ENCODE data around the gene APOBEC3G. TPM values are rescaled to one million over a fixed set of nuclear protein-coding genes. Genes with fewer than 3 reads are reported as not detected.

Gene APOBEC3G
- total and polyA plus RNA-seq, 10 of the 15 experiments (the other 5 are each of a cell fraction or from before 2014, with no cell fraction given), result 103 to 232 (median 152) TPM

GRCh38 chr22:39117585-39118191 lies 40.6 kb downstream of the APOBEC3G start (continued):
- TF ChIP-seq MTA2 (IDR thresholded peaks at IDR 0.05; ENCODE audit: low read depth), result peak; percentile 100
- TF ChIP-seq ZNF207 (IDR thresholded peaks at IDR 0.05; ENCODE audit: borderline replicate concordance), result no peak; the same call in 1 of the 2 replicates
- no peak for TF ChIP-seq ZBED1 (IDR thresholded peaks at IDR 0.05; ENCODE audit: borderline replicate concordance)
- TF ChIP-seq YY1 (IDR thresholded peaks at IDR 0.05; ENCODE audit: low read depth, low read length), result no peak
- no peak for TF ChIP-seq BRCA1 (IDR thresholded peaks at IDR 0.05; ENCODE audit: low read depth, low read length)
- TF ChIP-seq CHD4 (IDR thresholded peaks at IDR 0.05), result no peak
- no peak for TF ChIP-seq NR2C2 (IDR thresholded peaks at IDR 0.05; ENCODE audit: borderline replicate concordance, control insufficient read depth, insufficient read length, low read depth)
- TF ChIP-seq NR2F1 (conservative IDR thresholded peaks at IDR 0.05), result peak; percentile 83; the same call in 1 of the 2 replicates
- no peak for TF ChIP-seq NFYA (IDR thresholded peaks at IDR 0.05; ENCODE audit: borderline replicate concordance, low read depth, low read length)
- no peak for TF ChIP-seq ESRRA (IDR thresholded peaks at IDR 0.05; ENCODE audit: low read length)
- no peak for TF ChIP-seq STAT3 (IDR thresholded peaks at IDR 0.05; ENCODE audit: low read depth, low read length)
- no peak for TF ChIP-seq IRF4 (IDR thresholded peaks at IDR 0.05; ENCODE audit: low read depth, low read length)
- peak; percentile 25; the same call in 1 of the 2 replicates for TF ChIP-seq CREM (IDR thresholded peaks at IDR 0.05; ENCODE audit: low read depth)
- TF ChIP-seq IKZF2 (IDR thresholded peaks at IDR 0.05), result peak; percentile 55 to 86; a peak in 3 of 4 replicates
- TF ChIP-seq IRF5 (IDR thresholded peaks at IDR 0.05; ENCODE audit: borderline replicate concordance), result no peak
- TF ChIP-seq POLR2AphosphoS2 (IDR thresholded peaks at IDR 0.05; ENCODE audit: low read depth, low read length), result no peak
- TF ChIP-seq MYC (IDR thresholded peaks at IDR 0.05; ENCODE audit: insufficient read depth, insufficient read length, insufficient replicate concordance, low read length, severe bottlenecking), result no peak
- no peak for TF ChIP-seq MAX (IDR thresholded peaks at IDR 0.05; ENCODE audit: low read depth, low read length)
- TF ChIP-seq GATAD2B (conservative IDR thresholded peaks at IDR 0.05; ENCODE audit: low read depth), result no peak; the same call in 1 of the 2 replicates
- TF ChIP-seq NRF1 (conservative IDR thresholded peaks at IDR 0.05; ENCODE audit: low read depth, low read length), result no peak
- TF ChIP-seq CREB1 (IDR thresholded peaks at IDR 0.05; ENCODE audit: low read depth), result peak; percentile 44; the same call in 1 of the 2 replicates
- no peak for TF ChIP-seq ZZZ3 (IDR thresholded peaks at IDR 0.05; ENCODE audit: control insufficient read depth, insufficient read length, low read depth)
- TF ChIP-seq ZSCAN29 (IDR thresholded peaks at IDR 0.05), result no peak
- peak; percentile 78 for TF ChIP-seq MEF2B (IDR thresholded peaks at IDR 0.05; ENCODE audit: partially characterized antibody, poor library complexity, severe bottlenecking)
- TF ChIP-seq E2F4 (IDR thresholded peaks at IDR 0.05; ENCODE audit: low read depth, low read length), result no peak
- no peak for TF ChIP-seq RFX5 (IDR thresholded peaks at IDR 0.05; ENCODE audit: low read depth, low read length)
- no peak for TF ChIP-seq SUPT20H (IDR thresholded peaks at IDR 0.05; ENCODE audit: borderline replicate concordance, control insufficient read depth, low read depth, low read length)
- no peak for TF ChIP-seq ZNF24 (IDR thresholded peaks at IDR 0.05)
- peak; percentile 77 for TF ChIP-seq NFIC (IDR thresholded peaks at IDR 0.05; ENCODE audit: low read depth, low read length)
- TF ChIP-seq POLR2A (IDR thresholded peaks at IDR 0.05; ENCODE audit: low read depth, low read length), result no peak
- TF ChIP-seq USF2 (IDR thresholded peaks at IDR 0.05; ENCODE audit: borderline replicate concordance, low read depth, low read length), result no peak; the same call in 1 of the 2 replicates
